Lung microvascular endothelial cell (primary cell): Measurements from ENCODE around the gene OAS3. TPM values are rescaled to one million over a fixed set of nuclear protein-coding genes. Genes with fewer than 3 reads are reported as not detected.
"Not testable (repeated sequence)": the region's sequence is repeated elsewhere in the genome, so short reads cannot be mapped to it uniquely, and the experiment has no call there.

ENCODE experiments used
- DNase-seq, 2 donors: peaks; one replicate each; pipeline versions ENCODE4 v3.0.0 to v3.0.0-alpha.2; 2010; ENCODE audit warnings: low read depth in 2 of 2
- total RNA-seq: library from RNA; depleted of rRNA; stranded (reverse); fragments of >200 nt; gene quantifications from 2 replicates; pipeline ENCODE4 v1.2.1, GENCODE V29; 2014

OAS3 gene
- total RNA-seq, 1 donor from 2014 or later = 1.8 TPM

DNA sequence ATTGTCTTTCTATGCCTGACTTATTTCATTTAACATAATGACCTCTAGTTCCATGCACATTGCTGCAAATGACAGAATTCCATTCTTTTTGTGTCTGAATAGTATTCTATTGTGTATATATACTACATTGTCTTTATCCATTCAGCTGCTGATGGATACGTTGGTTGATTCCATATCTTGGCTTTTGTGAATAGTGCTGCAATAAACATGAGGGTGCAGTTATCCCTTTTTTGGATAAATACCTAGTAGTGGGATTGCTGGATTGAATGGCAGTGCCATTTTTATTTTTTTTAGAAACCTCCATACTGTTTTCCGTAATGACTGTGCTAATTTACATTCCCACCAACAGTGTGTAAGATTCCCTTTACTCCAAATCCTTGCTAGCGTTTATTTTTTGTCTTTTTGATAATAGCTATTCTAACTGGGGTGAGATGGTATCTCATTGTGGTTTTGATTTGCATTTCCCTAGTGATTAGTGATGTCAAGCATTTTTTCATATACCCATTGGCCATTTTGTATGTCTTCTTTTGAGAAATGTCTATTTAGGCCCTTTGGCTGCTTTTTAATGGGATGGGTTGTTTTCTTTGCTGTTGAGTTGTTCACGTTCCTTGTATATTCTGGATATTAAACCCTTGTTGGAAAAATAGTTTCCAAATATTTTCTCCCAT is 42.4 kb downstream of the OAS3 start:
- peak in 1 of 2 donors; percentile 32 for DNase-seq

DNA sequence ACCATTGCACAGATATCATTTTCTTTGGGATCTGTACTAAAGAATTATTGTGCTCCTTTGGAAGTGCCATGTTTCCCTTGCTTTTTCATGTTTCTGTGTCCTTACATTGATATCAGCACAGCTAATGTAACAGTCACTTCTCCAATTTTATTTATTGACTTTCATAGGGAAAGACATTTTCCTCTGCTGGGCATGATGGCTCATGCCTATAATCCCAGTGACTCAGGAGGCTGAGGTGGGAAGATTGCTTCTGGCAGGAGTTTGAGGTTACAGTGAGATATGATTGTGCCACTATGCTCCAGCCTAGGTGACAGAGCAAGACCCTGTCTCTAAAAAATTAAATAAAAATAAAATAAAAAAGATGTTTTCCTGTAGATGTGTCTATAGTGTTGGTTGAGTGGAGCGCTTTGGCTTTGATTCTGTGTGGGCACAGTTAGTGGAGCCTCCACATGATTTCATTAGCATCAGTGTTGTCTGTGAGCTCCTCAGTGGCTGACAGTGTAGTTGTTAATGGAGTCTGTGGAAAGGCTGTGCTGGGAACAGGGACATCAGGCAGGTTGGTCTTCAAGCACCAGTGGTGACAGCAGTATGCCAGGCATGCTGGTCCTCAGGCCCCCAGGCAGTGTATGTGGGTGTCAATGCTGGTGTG is 47.5 kb downstream of the OAS3 start:
- DNase-seq = no peak

GRCh38 chr12:112986291-112986800 is 48.1 kb downstream of the OAS3 start:
- DNase-seq = no peak

GRCh38 chr12:112987561-112987960 is 49.3 kb downstream of the OAS3 start:
- no peak for DNase-seq

GRCh38 chr12:112988224-112988623 is 50.0 kb downstream of the OAS3 start:
- DNase-seq = peak in 1 of 2 donors; percentile 37

DNA sequence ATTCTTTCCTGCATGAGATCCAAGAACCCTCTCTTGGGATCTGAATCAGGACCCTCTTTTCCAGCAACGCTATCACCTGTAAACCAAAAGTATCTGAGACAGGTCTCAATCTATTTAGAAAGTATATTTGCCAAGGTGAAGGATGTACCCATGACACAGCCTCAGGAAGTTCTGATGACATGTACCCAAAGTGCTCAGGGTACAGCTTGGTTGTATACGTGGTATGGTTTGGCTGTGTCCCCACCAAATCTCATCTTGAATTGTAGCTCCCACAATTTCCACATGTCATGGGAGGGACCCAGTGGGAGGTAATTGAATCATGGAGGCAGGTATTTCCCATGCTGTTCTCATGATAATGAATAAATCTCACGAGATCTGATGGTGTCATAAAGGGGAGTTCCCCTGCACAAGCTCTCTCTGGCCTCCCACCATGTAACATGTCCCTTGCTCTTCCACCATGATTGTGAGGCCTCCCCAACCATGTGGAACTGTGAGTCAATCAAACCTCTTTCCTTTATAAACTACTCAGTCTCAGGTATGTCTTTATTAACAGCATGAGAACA is 50.6 kb downstream of the OAS3 start:
- not testable (repeated sequence) for DNase-seq

DNA sequence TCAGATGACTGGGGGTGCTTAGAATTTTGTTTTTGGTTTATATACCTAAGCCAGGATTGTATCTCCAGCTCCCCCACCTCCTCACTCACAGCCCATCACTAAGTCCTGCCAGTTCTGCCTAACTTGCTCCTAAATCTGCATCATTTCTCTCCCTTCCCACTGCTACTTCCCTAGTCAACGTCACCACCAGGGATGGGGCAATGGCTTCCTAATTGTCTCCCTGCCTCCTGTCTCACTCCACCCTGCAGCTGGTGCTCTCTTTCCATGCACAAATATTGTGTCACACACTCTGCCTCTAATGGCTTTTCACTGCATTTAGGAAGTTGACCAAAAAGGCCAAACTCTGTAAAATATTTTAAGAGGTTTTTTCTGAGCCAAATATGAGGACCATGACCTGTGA is 51.5 kb downstream of the OAS3 start:
- DNase-seq = no peak

- DNase-seq = peak; percentile 76 to 83
Measured at GRCh38 chr12:112992541-112993398, 54.5 kb downstream of the OAS3 start.

DNA sequence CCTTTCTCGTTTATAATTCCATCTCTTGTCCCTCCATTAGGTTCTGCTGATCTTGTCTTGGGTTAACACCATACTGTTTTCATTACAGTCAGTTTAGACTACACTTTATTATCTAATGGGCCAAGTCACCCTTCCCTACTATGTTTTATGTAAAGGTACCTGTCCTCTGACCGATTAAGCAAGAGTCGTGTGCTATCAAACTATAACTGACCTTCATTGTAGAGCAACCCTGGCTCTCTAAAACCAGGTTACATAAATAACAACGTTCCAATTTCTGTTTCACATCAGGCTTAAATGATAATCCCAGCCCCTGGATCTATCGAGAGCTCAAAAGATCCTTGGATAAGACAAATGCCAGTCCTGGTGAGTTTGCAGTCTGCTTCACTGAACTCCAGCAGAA is 56.7 kb downstream of the OAS3 start:
- DNase-seq = no peak

- no peak for DNase-seq
Measured at GRCh38 chr12:112996501-112996900, 58.2 kb downstream of the OAS3 start.

- DNase-seq = no peak
Measured at GRCh38 chr12:112997506-112997905, 59.2 kb downstream of the OAS3 start.

DNA sequence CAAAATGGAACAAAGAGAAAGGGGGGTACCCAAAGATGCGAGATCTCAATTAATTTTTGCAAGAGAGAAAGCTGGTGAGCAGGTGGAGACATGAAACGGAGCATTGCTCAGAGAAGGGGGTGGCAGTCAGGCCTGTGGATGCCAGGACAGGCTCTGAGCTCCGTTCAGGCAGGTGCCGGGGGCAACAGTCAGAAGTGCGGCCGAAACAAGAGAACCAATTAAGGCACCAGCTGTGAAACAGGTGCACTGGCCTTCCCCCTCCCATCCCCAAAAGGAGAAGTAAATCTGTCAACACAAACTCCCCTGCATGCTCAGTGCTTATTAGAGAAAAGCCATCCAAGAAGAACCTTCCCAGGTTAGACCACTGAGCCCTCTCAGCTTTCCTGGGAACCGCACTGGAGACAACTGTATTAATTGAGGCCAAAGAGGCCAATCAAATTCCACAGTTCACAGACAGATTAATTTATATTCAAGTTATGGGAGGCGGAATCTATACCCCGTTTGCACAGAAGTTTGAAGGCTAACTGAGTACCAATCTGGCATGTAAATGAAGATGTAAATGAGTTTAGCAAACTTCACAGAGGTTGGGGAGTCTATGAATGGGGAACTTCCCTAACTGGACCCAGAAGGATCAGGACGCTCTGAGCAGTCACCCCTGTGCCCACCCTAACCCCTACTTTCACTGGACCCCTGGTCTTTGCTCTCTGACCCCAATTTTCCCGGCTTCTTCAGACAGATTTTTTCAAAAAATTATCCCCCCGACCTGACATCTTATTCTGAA is 60.9 kb downstream of the OAS3 start:
- no peak for DNase-seq

DNA sequence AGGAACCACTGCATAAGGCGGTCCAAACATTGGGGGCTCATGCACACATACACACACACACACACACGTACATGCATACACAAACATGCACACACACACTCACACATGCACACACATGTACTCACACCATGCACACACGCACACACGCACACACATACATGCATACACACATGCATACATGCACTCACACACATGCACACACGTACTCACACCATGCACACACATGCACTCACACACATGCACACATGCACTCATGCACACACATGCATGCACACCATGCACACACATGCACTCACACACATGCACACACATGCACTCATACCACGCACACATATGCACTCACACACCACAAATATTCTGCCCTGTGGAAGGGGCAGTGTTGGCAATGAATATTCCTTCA is 62.2 kb downstream of the OAS3 start:
- DNase-seq = no peak

GRCh38 chr12:113002155-113002554 is 63.9 kb downstream of the OAS3 start:
- no peak for DNase-seq

DNA sequence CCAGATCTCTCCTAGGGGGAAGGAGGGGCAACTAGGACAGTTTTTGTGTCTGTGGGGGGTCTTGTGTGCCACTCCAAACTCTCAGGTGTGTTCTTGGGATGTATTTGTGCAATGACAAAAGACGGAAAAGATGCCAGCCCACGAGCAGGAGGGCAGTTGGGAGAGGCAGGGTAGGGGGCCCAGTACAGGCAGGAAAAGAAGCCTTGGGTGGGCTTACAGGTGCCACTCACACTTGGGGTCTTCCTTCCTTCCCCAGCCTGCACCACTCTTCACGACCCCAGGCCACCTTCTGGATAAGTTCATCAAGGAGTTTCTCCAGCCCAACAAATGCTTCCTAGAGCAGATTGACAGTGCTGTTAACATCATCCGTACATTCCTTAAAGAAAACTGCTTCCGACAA is 64.4 kb downstream of the OAS3 start:
- no peak for DNase-seq

GRCh38 chr12:113003636-113004035 is 65.4 kb downstream of the OAS3 start:
- DNase-seq = no peak

- peak; percentile 51 to 58 for DNase-seq
Measured at GRCh38 chr12:113005762-113006161, 67.5 kb downstream of the OAS3 start.

DNA sequence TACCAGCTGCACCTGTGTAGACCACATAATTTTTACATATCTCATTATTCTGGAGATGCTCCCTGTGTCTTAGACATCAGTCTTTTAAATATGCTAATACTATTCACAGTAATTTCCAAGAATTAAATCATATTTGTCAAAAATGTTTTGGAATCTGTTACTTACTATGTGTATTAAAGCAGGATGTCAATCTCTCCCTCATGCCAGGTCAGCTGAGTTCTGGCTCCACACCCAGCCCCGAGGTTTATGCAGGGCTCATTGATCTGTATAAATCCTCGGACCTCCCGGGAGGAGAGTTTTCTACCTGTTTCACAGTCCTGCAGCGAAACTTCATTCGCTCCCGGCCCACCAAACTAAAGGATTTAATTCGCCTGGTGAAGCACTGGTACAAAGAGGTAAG is 67.9 kb downstream of the OAS3 start:
- no peak for DNase-seq

GRCh38 chr12:113006641-113007040 is 68.4 kb downstream of the OAS3 start:
- no peak for DNase-seq

- peak in 1 of 2 donors; percentile 92 for DNase-seq
Measured at GRCh38 chr12:113007166-113007565, 68.9 kb downstream of the OAS3 start.

DNA sequence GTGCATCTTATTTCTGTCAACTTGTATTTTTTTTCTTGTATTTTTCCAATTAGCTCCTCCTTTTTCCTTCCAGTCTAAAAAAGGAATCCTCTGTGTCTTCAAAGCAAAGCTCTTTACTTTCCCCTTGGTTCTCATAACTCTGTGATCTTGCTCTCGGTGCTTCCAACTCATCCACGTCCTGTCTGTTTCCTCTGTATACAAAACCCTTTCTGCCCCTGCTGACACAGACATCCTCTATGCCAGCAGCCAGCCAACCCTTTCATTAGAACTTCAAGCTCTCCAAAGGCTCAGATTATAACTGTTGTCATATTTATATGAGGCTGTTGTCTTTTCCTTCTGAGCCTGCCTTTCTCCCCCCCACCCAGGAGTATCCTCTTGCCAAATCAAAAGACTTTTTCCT is 72.4 kb downstream of the OAS3 start:
- peak; percentile 75 to 86 for DNase-seq
